ENCODE results near the gene COQ8B.

GRCh38 chr19:40762754-40763470 is 46.2 kb upstream of the COQ8B start:
- TF ChIP-seq YY1 (IDR thresholded peaks at IDR 0.05; ENCODE audit: insufficient read depth, insufficient read length) (no peak), SUZ12 (IDR thresholded peaks at IDR 0.05; ENCODE audit: extremely low read depth, insufficient read depth, insufficient read length) (no peak), ZNF274 (IDR thresholded peaks at IDR 0.05; ENCODE audit: low read depth, low read length) (no peak)

All from NT2/D1 (cell line).